Measurements from ENCODE around the gene SCN11A.

Gene SCN11A

GRCh38 chr3:39090922-39091321 is 39.2 kb upstream of the SCN11A start:
- peaks cover 81% of the 10 kb centered on the region for H3K36me3 ChIP-seq (ENCODE audit: control insufficient read depth, low read depth, low read length)
- H3K4me1 ChIP-seq (ENCODE audit: control insufficient read depth, low read depth, low read length) = no peaks in the 10 kb centered on the region
- H3K27ac ChIP-seq (ENCODE audit: low read length) = no peak overlapping the region

GRCh38 chr3:39088889-39089288 is 37.1 kb upstream of the SCN11A start:
- no peak overlapping the region for H3K27ac ChIP-seq (ENCODE audit: low read length)
- H3K4me1 ChIP-seq (ENCODE audit: control insufficient read depth, low read depth, low read length) = no peaks in the 10 kb centered on the region
- no peaks in the 10 kb centered on the region for H3K9me3 ChIP-seq (ENCODE audit: control insufficient read depth, low read depth, low read length)
- H3K4me3 ChIP-seq (ENCODE audit: low read length) = no peak overlapping the region
- H3K27me3 ChIP-seq (ENCODE audit: control insufficient read depth, insufficient read depth, low read length) = no peaks in the 10 kb centered on the region
- H3K36me3 ChIP-seq (ENCODE audit: control insufficient read depth, low read depth, low read length) = peaks cover 72% of the 10 kb centered on the region
- no peak overlapping the region for H3K9ac ChIP-seq (ENCODE audit: low read length)

More at GRCh38 chr3:39090922-39091321, 39.2 kb upstream of the SCN11A start:
- no peaks in the 10 kb centered on the region for H3K27me3 ChIP-seq (ENCODE audit: control insufficient read depth, insufficient read depth, low read length)
- no peaks in the 10 kb centered on the region for H3K9me3 ChIP-seq (ENCODE audit: control insufficient read depth, low read depth, low read length)
- no peak overlapping the region for H3K9ac ChIP-seq (ENCODE audit: low read length)
- no peak overlapping the region for H3K4me3 ChIP-seq (ENCODE audit: low read length)

- Histone ChIP-seq H3K4me3 (ENCODE audit: low read length) (no peak overlapping the region), H3K9ac (ENCODE audit: low read length) (no peak overlapping the region), H3K9me3 (ENCODE audit: control insufficient read depth, low read depth, low read length) (no peaks in the 10 kb centered on the region), H3K27me3 (ENCODE audit: control insufficient read depth, insufficient read depth, low read length) (no peaks in the 10 kb centered on the region), H3K36me3 (ENCODE audit: control insufficient read depth, low read depth, low read length) (peaks cover 70% of the 10 kb centered on the region), H3K4me1 (ENCODE audit: control insufficient read depth, low read depth, low read length) (no peaks in the 10 kb centered on the region), H3K27ac (ENCODE audit: low read length) (no peak overlapping the region)
Observed at GRCh38 chr3:39088456-39088855, 36.7 kb upstream of the SCN11A start.

GRCh38 chr3:39086144-39086543 is 34.4 kb upstream of the SCN11A start:
- Histone ChIP-seq H3K27me3 (ENCODE audit: control insufficient read depth, insufficient read depth, low read length) (no peaks in the 10 kb centered on the region), H3K36me3 (ENCODE audit: control insufficient read depth, low read depth, low read length) (peaks cover 60% of the 10 kb centered on the region), H3K27ac (ENCODE audit: low read length) (no peak overlapping the region), H3K9me3 (ENCODE audit: control insufficient read depth, low read depth, low read length) (no peaks in the 10 kb centered on the region), H3K4me3 (ENCODE audit: low read length) (no peak overlapping the region), H3K9ac (ENCODE audit: low read length) (no peak overlapping the region), H3K4me1 (ENCODE audit: control insufficient read depth, low read depth, low read length) (no peaks in the 10 kb centered on the region)

GRCh38 chr3:39082666-39083313 is 31.0 kb upstream of the SCN11A start:
- Histone ChIP-seq H3K9ac (ENCODE audit: low read length) (no peak overlapping the region), H3K27ac (ENCODE audit: low read length) (no peak overlapping the region), H3K9me3 (ENCODE audit: control insufficient read depth, low read depth, low read length) (no peaks in the 10 kb centered on the region), H3K4me3 (ENCODE audit: low read length) (no peak overlapping the region), H3K27me3 (ENCODE audit: control insufficient read depth, insufficient read depth, low read length) (no peaks in the 10 kb centered on the region), H3K36me3 (ENCODE audit: control insufficient read depth, low read depth, low read length) (peaks cover 41% of the 10 kb centered on the region), H3K4me1 (ENCODE audit: control insufficient read depth, low read depth, low read length) (no peaks in the 10 kb centered on the region)

DNA sequence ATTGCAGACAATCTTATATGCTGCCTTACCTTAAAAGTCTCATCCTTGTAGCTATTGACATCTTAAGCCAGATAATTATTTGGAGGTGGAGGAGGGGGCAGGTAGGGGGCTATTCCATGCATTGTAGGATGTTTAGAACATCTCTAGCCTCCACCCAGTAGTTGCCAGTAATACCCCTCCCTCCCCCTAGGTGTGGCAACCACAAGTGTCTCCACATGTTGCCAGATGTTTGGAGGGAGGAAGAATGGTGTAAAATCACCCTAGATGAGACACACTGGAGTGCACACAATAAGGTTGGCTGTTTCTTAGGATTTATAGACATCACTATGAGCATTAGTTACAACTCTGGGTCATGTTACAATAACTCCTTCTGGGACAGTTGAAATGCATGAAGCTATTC is 28.3 kb upstream of the SCN11A start:
- H3K4me3 ChIP-seq (ENCODE audit: low read length) = no peak overlapping the region
- no peak overlapping the region for H3K9ac ChIP-seq (ENCODE audit: low read length)
- H3K9me3 ChIP-seq (ENCODE audit: control insufficient read depth, low read depth, low read length) = no peaks in the 10 kb centered on the region
- H3K27me3 ChIP-seq (ENCODE audit: control insufficient read depth, insufficient read depth, low read length) = no peaks in the 10 kb centered on the region
- H3K27ac ChIP-seq (ENCODE audit: low read length) = no peak overlapping the region
- H3K4me1 ChIP-seq (ENCODE audit: control insufficient read depth, low read depth, low read length) = no peaks in the 10 kb centered on the region
- peaks cover 42% of the 10 kb centered on the region for H3K36me3 ChIP-seq (ENCODE audit: control insufficient read depth, low read depth, low read length)

GRCh38 chr3:39079530-39079929 is 27.8 kb upstream of the SCN11A start:
- Histone ChIP-seq H3K36me3 (ENCODE audit: control insufficient read depth, low read depth, low read length) (peaks cover 45% of the 10 kb centered on the region), H3K9me3 (ENCODE audit: control insufficient read depth, low read depth, low read length) (no peaks in the 10 kb centered on the region)

GRCh38 chr3:39075910-39076309 is 24.2 kb upstream of the SCN11A start:
- Histone ChIP-seq H3K9ac (ENCODE audit: low read length) (no peak overlapping the region), H3K4me3 (ENCODE audit: low read length) (no peak overlapping the region), H3K4me1 (ENCODE audit: control insufficient read depth, low read depth, low read length) (no peaks in the 10 kb centered on the region), H3K36me3 (ENCODE audit: control insufficient read depth, low read depth, low read length) (peaks cover 60% of the 10 kb centered on the region), H3K27ac (ENCODE audit: low read length) (no peak overlapping the region), H3K27me3 (ENCODE audit: control insufficient read depth, insufficient read depth, low read length) (no peaks in the 10 kb centered on the region), H3K9me3 (ENCODE audit: control insufficient read depth, low read depth, low read length) (no peaks in the 10 kb centered on the region)

More at GRCh38 chr3:39079530-39079929, 27.8 kb upstream of the SCN11A start:
- H3K4me1 ChIP-seq (ENCODE audit: control insufficient read depth, low read depth, low read length) = no peaks in the 10 kb centered on the region
- no peak overlapping the region for H3K9ac ChIP-seq (ENCODE audit: low read length)
- H3K27me3 ChIP-seq (ENCODE audit: control insufficient read depth, insufficient read depth, low read length) = no peaks in the 10 kb centered on the region
- no peak overlapping the region for H3K27ac ChIP-seq (ENCODE audit: low read length)
- no peak overlapping the region for H3K4me3 ChIP-seq (ENCODE audit: low read length)

GRCh38 chr3:39068556-39068955 is 16.8 kb upstream of the SCN11A start:
- no peaks in the 10 kb centered on the region for H3K27me3 ChIP-seq (ENCODE audit: control insufficient read depth, insufficient read depth, low read length)
- no peaks in the 10 kb centered on the region for H3K4me1 ChIP-seq (ENCODE audit: control insufficient read depth, low read depth, low read length)
- peaks cover 37% of the 10 kb centered on the region for H3K36me3 ChIP-seq (ENCODE audit: control insufficient read depth, low read depth, low read length)
- H3K9me3 ChIP-seq (ENCODE audit: control insufficient read depth, low read depth, low read length) = no peaks in the 10 kb centered on the region
- H3K9ac ChIP-seq (ENCODE audit: low read length) = no peak overlapping the region
- H3K4me3 ChIP-seq (ENCODE audit: low read length) = no peak overlapping the region
- no peak overlapping the region for H3K27ac ChIP-seq (ENCODE audit: low read length)

- Histone ChIP-seq H3K9ac (ENCODE audit: low read length) (no peak overlapping the region), H3K4me3 (ENCODE audit: low read length) (no peak overlapping the region), H3K27me3 (ENCODE audit: control insufficient read depth, insufficient read depth, low read length) (no peaks in the 10 kb centered on the region), H3K4me1 (ENCODE audit: control insufficient read depth, low read depth, low read length) (no peaks in the 10 kb centered on the region), H3K9me3 (ENCODE audit: control insufficient read depth, low read depth, low read length) (no peaks in the 10 kb centered on the region), H3K36me3 (ENCODE audit: control insufficient read depth, low read depth, low read length) (peaks cover 29% of the 10 kb centered on the region), H3K27ac (ENCODE audit: low read length) (no peak overlapping the region)
Observed at GRCh38 chr3:39067286-39067685, 15.5 kb upstream of the SCN11A start.

DNA sequence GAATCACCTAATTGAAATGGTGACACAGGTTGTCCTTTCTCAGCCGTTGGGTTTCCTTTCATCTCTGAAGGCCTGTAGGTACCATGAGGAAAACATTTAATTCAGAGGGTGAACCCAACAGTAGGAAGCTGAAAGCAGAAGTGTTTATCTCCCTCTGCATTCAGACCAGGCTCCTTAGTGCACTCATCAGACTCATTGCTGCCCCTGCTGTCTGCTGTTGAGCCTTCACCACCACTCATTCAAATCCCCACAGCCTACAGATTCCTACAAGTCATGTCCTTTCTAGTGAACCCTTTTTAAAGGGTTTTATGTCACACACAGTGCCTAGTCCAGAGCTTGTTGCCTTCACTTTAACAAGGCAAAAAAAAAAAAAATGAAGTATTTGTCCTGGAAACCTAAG is 13.5 kb upstream of the SCN11A start:
- Histone ChIP-seq H3K9ac (ENCODE audit: low read length) (no peak overlapping the region), H3K36me3 (ENCODE audit: control insufficient read depth, low read depth, low read length) (peaks cover 21% of the 10 kb centered on the region), H3K27me3 (ENCODE audit: control insufficient read depth, insufficient read depth, low read length) (no peaks in the 10 kb centered on the region), H3K27ac (ENCODE audit: low read length) (no peak overlapping the region), H3K4me1 (ENCODE audit: control insufficient read depth, low read depth, low read length) (no peaks in the 10 kb centered on the region), H3K4me3 (ENCODE audit: low read length) (no peak overlapping the region), H3K9me3 (ENCODE audit: control insufficient read depth, low read depth, low read length) (no peaks in the 10 kb centered on the region)

DNA sequence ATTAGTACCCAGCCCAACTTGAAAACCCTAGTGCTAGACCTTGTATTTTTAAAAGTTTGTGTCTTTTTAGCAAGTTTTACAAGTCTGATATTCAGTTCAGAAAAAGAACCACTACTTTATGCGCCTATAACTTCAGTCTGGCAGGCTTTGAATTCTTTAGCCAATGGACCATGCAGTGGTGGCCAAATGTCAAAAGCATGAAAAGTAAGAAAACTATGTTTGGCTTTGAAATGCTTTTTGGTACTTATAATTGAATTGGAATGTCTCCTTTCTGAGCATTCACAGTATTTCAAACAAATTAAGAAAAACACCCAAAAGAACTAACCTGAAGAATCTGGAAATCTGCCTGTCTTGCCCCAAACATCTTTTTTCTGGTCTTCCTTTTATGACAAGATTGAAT is 12.9 kb upstream of the SCN11A start:
- Histone ChIP-seq H3K4me3 (ENCODE audit: low read length) (no peak overlapping the region), H3K36me3 (ENCODE audit: control insufficient read depth, low read depth, low read length) (peaks cover 16% of the 10 kb centered on the region), H3K27ac (ENCODE audit: low read length) (no peak overlapping the region), H3K4me1 (ENCODE audit: control insufficient read depth, low read depth, low read length) (no peaks in the 10 kb centered on the region), H3K9ac (ENCODE audit: low read length) (no peak overlapping the region), H3K9me3 (ENCODE audit: control insufficient read depth, low read depth, low read length) (no peaks in the 10 kb centered on the region), H3K27me3 (ENCODE audit: control insufficient read depth, insufficient read depth, low read length) (no peaks in the 10 kb centered on the region)
